Measurements from ENCODE around the gene B3GALT4. TPM values are rescaled to one million over a fixed set of nuclear protein-coding genes. Genes with fewer than 3 reads are reported as not detected.
A peak's percentile ranks its signal among the peaks of the same experiment; 100 is the strongest.

The B3GALT4 gene
- 1 to 10 TPM; 4.0 to 5.8 TPM for total RNA-seq

GRCh38 chr6:33276864-33277662, at the start of gene B3GALT4:
Gene B3GALT4, plus strand, starts transcription at chr6:33277123. Its CDS starts 297 bp downstream, at chr6:33277420.
- Mint-ChIP-seq H3K4me1 (peaks cover 26% of the 10 kb centered on the region), H3K9me3 (no peaks in the 10 kb centered on the region)
- peak; percentile 79 for ATAC-seq (replicated peaks)

GRCh38 chr6:33235221-33235634, 41.7 kb upstream of the B3GALT4 start:
- peaks cover 28% of the 10 kb centered on the region for H3K27me3 Mint-ChIP-seq
- H3K4me3 Mint-ChIP-seq: no peak overlapping the region
- no peaks in the 10 kb centered on the region for H3K9me3 Mint-ChIP-seq
- peaks cover 3% of the 10 kb centered on the region for H3K4me1 Mint-ChIP-seq
- ATAC-seq (replicated peaks): no peak
- H3K27ac Mint-ChIP-seq: no peak overlapping the region
- H3K36me3 Mint-ChIP-seq (ENCODE audit: low read depth): no peaks in the 10 kb centered on the region

More at GRCh38 chr6:33276864-33277662, at the start of gene B3GALT4:
- peaks cover 76% of the 10 kb centered on the region for H3K36me3 Mint-ChIP-seq (ENCODE audit: low read depth)
- H3K4me3 Mint-ChIP-seq: peak within 1 kb of the TSS; percentile 88
- peak within 1 kb of the TSS; percentile 96 for H3K27ac Mint-ChIP-seq
- H3K27me3 Mint-ChIP-seq: no peaks in the 10 kb centered on the region

- Mint-ChIP-seq H3K27me3 (peaks cover 30% of the 10 kb centered on the region), H3K27ac (no peak overlapping the region), H3K9me3 (no peaks in the 10 kb centered on the region), H3K4me1 (peaks cover 3% of the 10 kb centered on the region), H3K4me3 (no peak overlapping the region), H3K36me3 (ENCODE audit: low read depth) (no peaks in the 10 kb centered on the region)
- ATAC-seq (replicated peaks): no peak
Observed at GRCh38 chr6:33236328-33236727, 40.6 kb upstream of the B3GALT4 start.

- no peak for ATAC-seq (replicated peaks)
- no peaks in the 10 kb centered on the region for H3K9me3 Mint-ChIP-seq
- H3K4me1 Mint-ChIP-seq: peaks cover 7% of the 10 kb centered on the region
- peaks cover 27% of the 10 kb centered on the region for H3K27me3 Mint-ChIP-seq
- no peak overlapping the region for H3K27ac Mint-ChIP-seq
- no peaks in the 10 kb centered on the region for H3K36me3 Mint-ChIP-seq (ENCODE audit: low read depth)
- H3K4me3 Mint-ChIP-seq: no peak overlapping the region
Observed at GRCh38 chr6:33236852-33237251, 40.1 kb upstream of the B3GALT4 start.

- Mint-ChIP-seq H3K9me3 (no peaks in the 10 kb centered on the region), H3K27me3 (peaks cover 30% of the 10 kb centered on the region), H3K27ac (no peak overlapping the region), H3K36me3 (ENCODE audit: low read depth) (no peaks in the 10 kb centered on the region), H3K4me3 (no peak overlapping the region), H3K4me1 (peaks cover 14% of the 10 kb centered on the region)
- no peak for ATAC-seq (replicated peaks)
Observed at GRCh38 chr6:33237741-33238140, 39.2 kb upstream of the B3GALT4 start.

- Mint-ChIP-seq H3K36me3 (ENCODE audit: low read depth) (no peaks in the 10 kb centered on the region), H3K9me3 (no peaks in the 10 kb centered on the region), H3K27ac (peak overlapping the region; percentile 67), H3K4me3 (peak overlapping the region; percentile 51), H3K27me3 (peaks cover 16% of the 10 kb centered on the region), H3K4me1 (peaks cover 14% of the 10 kb centered on the region)
- ATAC-seq (replicated peaks): peak; percentile 97
Observed at GRCh38 chr6:33241968-33242367, 35.0 kb upstream of the B3GALT4 start.

GRCh38 chr6:33243476-33243875, 33.4 kb upstream of the B3GALT4 start:
- ATAC-seq (replicated peaks): no peak
- no peak overlapping the region for H3K27ac Mint-ChIP-seq
- no peaks in the 10 kb centered on the region for H3K36me3 Mint-ChIP-seq (ENCODE audit: low read depth)
- peaks cover 16% of the 10 kb centered on the region for H3K27me3 Mint-ChIP-seq
- H3K9me3 Mint-ChIP-seq: no peaks in the 10 kb centered on the region
- no peak overlapping the region for H3K4me3 Mint-ChIP-seq
- peaks cover 15% of the 10 kb centered on the region for H3K4me1 Mint-ChIP-seq

GRCh38 chr6:33247977-33248642, 28.8 kb upstream of the B3GALT4 start:
- Mint-ChIP-seq H3K4me1 (peaks cover 31% of the 10 kb centered on the region), H3K27me3 (peaks cover 3% of the 10 kb centered on the region), H3K4me3 (peak overlapping the region; percentile 87), H3K9me3 (no peaks in the 10 kb centered on the region), H3K27ac (peak overlapping the region; percentile 93), H3K36me3 (ENCODE audit: low read depth) (peaks cover 39% of the 10 kb centered on the region)
- peak; percentile 30 for ATAC-seq (replicated peaks)

GRCh38 chr6:33248643-33248931, 28.3 kb upstream of the B3GALT4 start:
- Mint-ChIP-seq H3K36me3 (ENCODE audit: low read depth) (peaks cover 41% of the 10 kb centered on the region), H3K27ac (peak overlapping the region; percentile 93), H3K4me1 (peaks cover 31% of the 10 kb centered on the region), H3K27me3 (peaks cover 3% of the 10 kb centered on the region), H3K4me3 (peak overlapping the region; percentile 87), H3K9me3 (no peaks in the 10 kb centered on the region)
- ATAC-seq (replicated peaks): peak; percentile 16

GRCh38 chr6:33248932-33249731, 27.8 kb upstream of the B3GALT4 start:
- peaks cover under 1% of the 10 kb centered on the region for H3K27me3 Mint-ChIP-seq
- H3K4me3 Mint-ChIP-seq: peak overlapping the region; percentile 87
- no peaks in the 10 kb centered on the region for H3K9me3 Mint-ChIP-seq
- ATAC-seq (replicated peaks): peak; percentile 90
- H3K27ac Mint-ChIP-seq: peak overlapping the region; percentile 93
- H3K4me1 Mint-ChIP-seq: peaks cover 31% of the 10 kb centered on the region
- peaks cover 43% of the 10 kb centered on the region for H3K36me3 Mint-ChIP-seq (ENCODE audit: low read depth)

- Mint-ChIP-seq H3K4me3 (peak overlapping the region; percentile 87), H3K36me3 (ENCODE audit: low read depth) (peaks cover 47% of the 10 kb centered on the region), H3K27ac (peak overlapping the region; percentile 93), H3K27me3 (no peaks in the 10 kb centered on the region), H3K9me3 (no peaks in the 10 kb centered on the region), H3K4me1 (peaks cover 31% of the 10 kb centered on the region)
- peak; percentile 13 for ATAC-seq (replicated peaks)
Observed at GRCh38 chr6:33249732-33250630, 26.9 kb upstream of the B3GALT4 start.

GRCh38 chr6:33250731-33251130, 26.2 kb upstream of the B3GALT4 start:
- no peaks in the 10 kb centered on the region for H3K9me3 Mint-ChIP-seq

GRCh38 chr6:33251395-33252012, 25.4 kb upstream of the B3GALT4 start:
- Mint-ChIP-seq H3K4me3 (peak overlapping the region; percentile 87), H3K9me3 (no peaks in the 10 kb centered on the region), H3K4me1 (peaks cover 31% of the 10 kb centered on the region), H3K36me3 (ENCODE audit: low read depth) (peaks cover 56% of the 10 kb centered on the region), H3K27ac (peak overlapping the region; percentile 93), H3K27me3 (no peaks in the 10 kb centered on the region)
- ATAC-seq (replicated peaks): no peak

More at GRCh38 chr6:33250731-33251130, 26.2 kb upstream of the B3GALT4 start:
- peaks cover 50% of the 10 kb centered on the region for H3K36me3 Mint-ChIP-seq (ENCODE audit: low read depth)
- H3K27me3 Mint-ChIP-seq: no peaks in the 10 kb centered on the region
- peak overlapping the region; percentile 93 for H3K27ac Mint-ChIP-seq
- H3K4me3 Mint-ChIP-seq: peak overlapping the region; percentile 87
- ATAC-seq (replicated peaks): no peak
- peaks cover 31% of the 10 kb centered on the region for H3K4me1 Mint-ChIP-seq

All from activated T-helper 17 cell treated with anti-CD3 and anti-CD28 coated beads, Interleukin-2, amount 50 U/mL, for 72 hours (primary cell).